PC-9 (cell line): ENCODE data around the gene CYB5RL. TPM values are rescaled to one million over a fixed set of nuclear protein-coding genes. Genes with fewer than 3 reads are reported as not detected.
"Not testable (repeated sequence)": the region's sequence is repeated elsewhere in the genome, so short reads cannot be mapped to it uniquely, and the experiment has no call there.

Experiments
- BruUV-seq: library from RNA; stranded (reverse); fragments of 400-500 nt; replicated peaks from 2 replicates; lab custom pipeline; 2021; lab: Mats Ljungman, UMichigan
- CTCF ChIA-PET: fragments of 300-600 bp; sonication (Branson Sonifier 250); formaldehyde crosslinking; loops from one replicate; lab custom pipeline; 2022; ENCODE audit warnings: antibody characterized with exemption; lab: Charles Lee
- POLR2A ChIA-PET: fragments of 300-600 bp; sonication (Branson Sonifier 250); formaldehyde crosslinking; loops from one replicate; lab custom pipeline; 2022; ENCODE audit warnings: antibody characterized with exemption; ENCODE audit not compliant: unreplicated experiment; lab: Charles Lee
- DNase-seq, 2 experiments: peaks; one replicate each; pipeline versions ENCODE4 v3.0.0 to v3.0.0-alpha.2; 2015 to 2022; ENCODE audit warnings: mixed read lengths in 1 of 2
- H2AFZ ChIP-seq: fragments of 200-600 bp; sonication (generic); 2 replicates; pipeline ENCODE4 v1.8.1; 2017; ENCODE audit warnings: antibody characterized with exemption
- H3F3A ChIP-seq: fragments of 200-600 bp; sonication (generic); 2 replicates; pipeline ENCODE4 v1.8.1; 2017; ENCODE audit warnings: antibody characterized with exemption, mild to moderate bottlenecking, low read depth; ENCODE audit not compliant: insufficient read depth
- H3K27ac ChIP-seq: fragments of 200-600 bp; sonication (generic); 2 replicates; pipeline ENCODE4 v1.6.1; 2016; ENCODE audit warnings: mixed run types
- H3K27me3 ChIP-seq: fragments of 200-600 bp; sonication (generic); 2 replicates; pipeline ENCODE4 v1.6.1; 2016; ENCODE audit warnings: low read depth, mixed run types; ENCODE audit not compliant: insufficient read depth
- H3K36me3 ChIP-seq: fragments of 200-600 bp; sonication (generic); 2 replicates; pipeline ENCODE4 v1.6.1; 2016; ENCODE audit warnings: low read depth, mixed run types
- H3K4me1 ChIP-seq: fragments of 200-600 bp; sonication (generic); replicated peaks from 2 replicates; pipeline ENCODE4 v1.6.1; 2016; ENCODE audit warnings: mixed run types; ENCODE audit not compliant: insufficient read depth
- H3K4me2 ChIP-seq: fragments of 200-600 bp; sonication (generic); 2 replicates; pipeline ENCODE4 v1.6.1; 2017; ENCODE audit warnings: mixed run types
- H3K4me3 ChIP-seq: fragments of 200-600 bp; sonication (generic); 2 replicates; pipeline ENCODE4 v1.6.1; 2016; ENCODE audit warnings: mixed run types
- H3K79me2 ChIP-seq: fragments of 200-600 bp; sonication (generic); 2 replicates; pipeline ENCODE4 v1.6.1; 2017; ENCODE audit warnings: low read depth, mixed run types
- H3K9me2 ChIP-seq: fragments of 200-600 bp; sonication (generic); 2 replicates; pipeline ENCODE4 v1.8.1; 2017; ENCODE audit warnings: mild to moderate bottlenecking; ENCODE audit not compliant: insufficient read depth
- H3K9me3 ChIP-seq: fragments of 200-600 bp; sonication (generic); 2 replicates; pipeline ENCODE4 v1.8.1; 2016; ENCODE audit warnings: low read depth; ENCODE audit not compliant: insufficient read depth
- H4K20me1 ChIP-seq: fragments of 200-600 bp; sonication (generic); 2 replicates; pipeline ENCODE4 v1.8.1; 2017; ENCODE audit not compliant: insufficient read depth
- EZH2 ChIP-seq: fragments of 200-600 bp; sonication (generic); IDR thresholded peaks from 2 replicates; pipeline ENCODE4 v1.8.0; 2017; ENCODE audit warnings: antibody characterized with exemption, low read depth
- intact Hi-C: fragments of 100-400 bp; cut with micrococcal nuclease; formaldehyde crosslinking; loops from one replicate; pipeline ENCODE4 v1.10.0; 2022; ENCODE audit not compliant: unreplicated experiment
- total RNA-seq: library from RNA; stranded (reverse); gene quantifications from 2 replicates; pipeline ENCODE4 v1.2.3, GENCODE V29; 2021
- TF ChIP-seq, protein P1 (sequence below): fragments of 200-600 bp; sonication (generic); conservative IDR thresholded peaks from 2 replicates; pipeline ENCODE4 v1.6.1; 2017; ENCODE audit warnings: mixed run types, antibody characterized with exemption, mild to moderate bottlenecking, moderate library complexity

Gene CYB5RL
- total RNA-seq, 1 experiment from 2014 or later: 6.7 TPM

DNA sequence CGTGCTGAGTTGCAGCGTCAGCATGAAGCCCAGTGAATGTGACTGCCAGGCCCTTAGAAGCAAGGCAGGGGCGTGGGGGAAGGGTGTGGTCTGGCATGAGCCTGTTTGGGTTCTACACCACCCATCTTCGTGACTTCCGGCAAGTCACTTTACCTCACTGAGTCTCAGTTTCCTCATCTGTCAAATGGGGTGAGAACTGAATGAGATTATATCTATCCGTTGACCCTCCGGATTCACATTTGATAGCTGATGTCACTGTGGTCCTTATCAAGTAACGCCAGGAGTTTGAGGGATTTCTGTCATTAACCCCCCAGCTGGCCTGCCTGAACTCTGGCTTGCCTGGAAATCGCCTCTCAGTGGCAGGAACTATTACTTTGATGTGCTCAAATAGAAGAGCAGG, 15.7 kb upstream of the CYB5RL start:
- H3K4me1 ChIP-seq: no peaks in the 10 kb centered on the region
- H3K4me3 ChIP-seq: no peak overlapping the region
- no peak overlapping the region for H3K4me2 ChIP-seq
- no peak for DNase-seq
- H3K27me3 ChIP-seq: no peaks in the 10 kb centered on the region
- no peaks in the 10 kb centered on the region for H3K79me2 ChIP-seq
- H4K20me1 ChIP-seq: no peaks in the 10 kb centered on the region
- no TSS peak for BruUV-seq
- H3K9me3 ChIP-seq: no peaks in the 10 kb centered on the region
- H3K36me3 ChIP-seq: peaks cover 4% of the 10 kb centered on the region; the same call in 1 of the 2 replicates
- CTCF ChIA-PET: no interaction called here
- no peaks in the 10 kb centered on the region for H3K9me2 ChIP-seq
- TF ChIP-seq, protein P1, sequence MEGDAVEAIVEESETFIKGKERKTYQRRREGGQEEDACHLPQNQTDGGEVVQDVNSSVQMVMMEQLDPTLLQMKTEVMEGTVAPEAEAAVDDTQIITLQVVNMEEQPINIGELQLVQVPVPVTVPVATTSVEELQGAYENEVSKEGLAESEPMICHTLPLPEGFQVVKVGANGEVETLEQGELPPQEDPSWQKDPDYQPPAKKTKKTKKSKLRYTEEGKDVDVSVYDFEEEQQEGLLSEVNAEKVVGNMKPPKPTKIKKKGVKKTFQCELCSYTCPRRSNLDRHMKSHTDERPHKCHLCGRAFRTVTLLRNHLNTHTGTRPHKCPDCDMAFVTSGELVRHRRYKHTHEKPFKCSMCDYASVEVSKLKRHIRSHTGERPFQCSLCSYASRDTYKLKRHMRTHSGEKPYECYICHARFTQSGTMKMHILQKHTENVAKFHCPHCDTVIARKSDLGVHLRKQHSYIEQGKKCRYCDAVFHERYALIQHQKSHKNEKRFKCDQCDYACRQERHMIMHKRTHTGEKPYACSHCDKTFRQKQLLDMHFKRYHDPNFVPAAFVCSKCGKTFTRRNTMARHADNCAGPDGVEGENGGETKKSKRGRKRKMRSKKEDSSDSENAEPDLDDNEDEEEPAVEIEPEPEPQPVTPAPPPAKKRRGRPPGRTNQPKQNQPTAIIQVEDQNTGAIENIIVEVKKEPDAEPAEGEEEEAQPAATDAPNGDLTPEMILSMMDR: no peak
- TF ChIP-seq EZH2: no peak
- H3F3A ChIP-seq: no peaks in the 10 kb centered on the region
- H3K27ac ChIP-seq: no peak overlapping the region
- POLR2A ChIA-PET: no interaction called here
- intact Hi-C loops: no loop called here
- H2AFZ ChIP-seq: no peak overlapping the region

DNA sequence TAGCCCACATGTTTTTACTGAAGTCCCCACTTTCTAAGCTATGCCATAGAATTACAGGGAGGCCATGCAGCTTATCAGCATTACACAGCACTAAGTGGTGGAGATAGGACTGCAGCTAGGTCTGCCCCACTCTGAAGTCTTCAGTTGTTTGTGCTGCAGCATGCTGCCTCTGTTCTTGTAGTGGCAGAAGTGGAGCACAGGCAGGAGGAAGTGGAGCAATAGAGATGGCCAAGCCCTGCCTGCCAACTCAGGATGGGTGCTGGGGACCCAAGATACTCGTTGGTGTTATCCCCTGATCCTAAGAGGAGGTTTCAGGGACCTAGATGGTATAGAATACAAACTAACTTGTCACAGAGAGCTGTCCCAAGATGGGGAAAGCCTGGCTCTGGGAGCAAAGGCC, 13.0 kb upstream of the CYB5RL start:
- TF ChIP-seq, protein P1: no peak
- no peak for TF ChIP-seq EZH2
- H3K9me3 ChIP-seq: no peaks in the 10 kb centered on the region
- intact Hi-C loops: no loop called here
- BruUV-seq: no TSS peak
- H3K27me3 ChIP-seq: no peaks in the 10 kb centered on the region
- no peaks in the 10 kb centered on the region for H3K79me2 ChIP-seq
- H2AFZ ChIP-seq: no peak overlapping the region
- no peaks in the 10 kb centered on the region for H3K9me2 ChIP-seq
- no peak overlapping the region for H3K4me2 ChIP-seq
- no peaks in the 10 kb centered on the region for H3K4me1 ChIP-seq
- peaks cover 12% of the 10 kb centered on the region for H3K36me3 ChIP-seq
- H3K4me3 ChIP-seq: no peak overlapping the region
- H3F3A ChIP-seq: no peaks in the 10 kb centered on the region
- DNase-seq: no peak
- CTCF ChIA-PET: no interaction called here
- no peaks in the 10 kb centered on the region for H4K20me1 ChIP-seq
- no peak overlapping the region for H3K27ac ChIP-seq
- POLR2A ChIA-PET: no interaction called here

DNA sequence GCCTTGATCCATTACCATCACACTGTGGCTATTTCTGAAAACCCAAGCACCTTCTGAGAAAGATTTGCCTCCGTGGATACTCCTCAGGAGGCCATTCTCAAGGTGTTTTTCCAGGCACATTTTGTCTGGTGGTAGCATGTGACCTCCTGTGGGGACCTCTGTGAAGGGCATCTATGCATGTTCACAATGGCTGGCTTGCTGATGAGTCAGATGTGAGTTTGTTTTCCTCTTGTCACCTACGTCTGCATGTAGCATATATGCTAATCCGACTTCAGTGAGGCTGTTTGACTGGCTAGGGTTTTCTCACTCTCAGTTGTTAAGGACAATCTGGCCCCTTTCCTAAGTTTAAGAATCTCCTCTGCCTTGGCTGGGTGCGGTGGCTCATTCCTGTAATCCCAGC, 8.1 kb upstream of the CYB5RL start:
- H3K27me3 ChIP-seq, DNase-seq, H3K36me3 ChIP-seq, H3F3A ChIP-seq, H3K79me2 ChIP-seq, H4K20me1 ChIP-seq, H3K27ac ChIP-seq, CTCF ChIA-PET, H3K9me2 ChIP-seq, H3K4me3 ChIP-seq, H3K9me3 ChIP-seq, H2AFZ ChIP-seq, POLR2A ChIA-PET, BruUV-seq, H3K4me1 ChIP-seq, H3K4me2 ChIP-seq, intact Hi-C loops: not testable (repeated sequence)

DNA sequence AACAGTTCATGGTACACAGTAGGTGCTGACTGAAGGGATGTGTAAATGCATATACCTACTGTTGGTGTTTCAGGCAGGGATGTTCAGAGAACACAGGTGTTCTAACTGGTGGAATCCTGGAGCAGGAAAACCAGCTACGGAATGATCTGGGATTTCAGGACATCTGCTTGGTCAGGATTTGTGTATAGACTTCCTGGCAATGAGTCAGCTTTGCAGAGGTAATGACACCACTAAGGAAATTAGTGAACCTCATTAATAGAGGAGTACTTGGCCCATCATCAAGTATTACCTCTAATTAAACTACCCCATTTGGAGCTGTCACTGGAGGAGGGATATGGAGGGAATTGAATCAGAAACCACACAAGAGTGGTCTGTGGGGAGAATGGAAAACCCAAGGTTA, 7.5 kb upstream of the CYB5RL start:
- Histone ChIP-seq H2AFZ (no peak overlapping the region), H3K9me2 (no peaks in the 10 kb centered on the region), H4K20me1 (no peaks in the 10 kb centered on the region), H3K4me2 (no peak overlapping the region), H3K79me2 (peaks cover 10% of the 10 kb centered on the region), H3K4me3 (no peak overlapping the region), H3K27ac (no peak overlapping the region), H3F3A (no peaks in the 10 kb centered on the region), H3K4me1 (no peaks in the 10 kb centered on the region), H3K9me3 (no peaks in the 10 kb centered on the region), H3K27me3 (no peaks in the 10 kb centered on the region), H3K36me3 (peaks cover 7% of the 10 kb centered on the region; the same call in 1 of the 2 replicates)
- no TSS peak for BruUV-seq
- DNase-seq: no peak
- CTCF ChIA-PET: no interaction called here
- intact Hi-C loops: no loop called here
- POLR2A ChIA-PET: no interaction called here
- TF ChIP-seq, protein P1: no peak
- TF ChIP-seq EZH2: no peak
